ENCODE measurements around the gene ATE1.
A peak's percentile ranks its signal among the peaks of the same experiment; 100 is the strongest.
"Not testable (repeated sequence)": the region's sequence is repeated elsewhere in the genome, so short reads cannot be mapped to it uniquely, and the experiment has no call there.

ATE1 gene

GRCh38 chr10:121930268-121931085 lies 2.6 kb upstream of the ATE1 start:
- DNase-seq (ENCODE audit: low read depth in 2 of 2), result not testable (repeated sequence)

GRCh38 chr10:121929585-121930267 lies 1.9 kb upstream of the ATE1 start:
- DNase-seq (ENCODE audit: low read depth in 2 of 2), result not testable (repeated sequence)

GRCh38 chr10:121928528-121928884 lies 675 bp upstream of the ATE1 start:
- DNase-seq (ENCODE audit: low read depth in 2 of 2), result no peak

GRCh38 chr10:121927318-121927840 lies 452 bp downstream of the ATE1 start:
- DNase-seq (ENCODE audit: low read depth in 2 of 2), result peak; percentile 7 to 21

GRCh38 chr10:121926671-121927317 lies 1.0 kb downstream of the ATE1 start:
- DNase-seq (ENCODE audit: low read depth in 2 of 2), result no peak

GRCh38 chr10:121926157-121926556 lies 1.7 kb downstream of the ATE1 start:
- no peak for DNase-seq (ENCODE audit: low read depth in 2 of 2)

- no peak for DNase-seq (ENCODE audit: low read depth in 2 of 2)
Measured at GRCh38 chr10:121921238-121921931, 6.4 kb downstream of the ATE1 start.

GRCh38 chr10:121919666-121920065 lies 8.2 kb downstream of the ATE1 start:
- no peak for DNase-seq (ENCODE audit: low read depth in 2 of 2)

- DNase-seq (ENCODE audit: low read depth in 2 of 2), result not testable (repeated sequence)
Measured at GRCh38 chr10:121918800-121919199, 9.0 kb downstream of the ATE1 start.

- no peak for DNase-seq (ENCODE audit: low read depth in 2 of 2)
Measured at GRCh38 chr10:121914661-121915060, 13.2 kb downstream of the ATE1 start.

GRCh38 chr10:121911421-121911697 lies 16.5 kb downstream of the ATE1 start:
- DNase-seq (ENCODE audit: low read depth in 2 of 2), result no peak

- no peak for DNase-seq (ENCODE audit: low read depth in 2 of 2)
Measured at GRCh38 chr10:121910673-121911420, 17.0 kb downstream of the ATE1 start.

- no peak for DNase-seq (ENCODE audit: low read depth in 2 of 2)
Measured at GRCh38 chr10:121904888-121905287, 22.9 kb downstream of the ATE1 start.

- DNase-seq (ENCODE audit: low read depth in 2 of 2), result peak in 1 of 2 donors; percentile 1
Measured at GRCh38 chr10:121900443-121901174, 27.2 kb downstream of the ATE1 start.

GRCh38 chr10:121899727-121900126 lies 28.1 kb downstream of the ATE1 start:
- no peak for DNase-seq (ENCODE audit: low read depth in 2 of 2)

GRCh38 chr10:121891103-121891502 lies 36.7 kb downstream of the ATE1 start:
- DNase-seq (ENCODE audit: low read depth in 2 of 2), result no peak

- no peak for DNase-seq (ENCODE audit: low read depth in 2 of 2)
Measured at GRCh38 chr10:121889212-121889611, 38.6 kb downstream of the ATE1 start.

GRCh38 chr10:121886997-121887622 lies 40.7 kb downstream of the ATE1 start:
- DNase-seq (ENCODE audit: low read depth in 2 of 2), result peak; percentile 29 to 33

GRCh38 chr10:121886181-121886580 lies 41.6 kb downstream of the ATE1 start:
- no peak for DNase-seq (ENCODE audit: low read depth in 2 of 2)

GRCh38 chr10:121880895-121881294 lies 46.9 kb downstream of the ATE1 start:
- no peak for DNase-seq (ENCODE audit: low read depth in 2 of 2)
